C4-2B (cell line): Measurements from ENCODE around the gene SEMA3D.

Experiments used
- H3K27ac ChIP-seq: fragments of 450-650 bp; 2 replicates; pipeline ENCODE4 v1.5.1; 2017
- ZFX ChIP-seq: fragments of 450-650 bp; IDR thresholded peaks from 2 replicates; pipeline ENCODE4 v1.6.1; 2017
- TF ChIP-seq, protein P1 (sequence below): fragments of 450-650 bp; conservative IDR thresholded peaks from 2 replicates; pipeline ENCODE4 v1.5.1; 2017; ENCODE audit warnings: mild to moderate bottlenecking

SEMA3D gene

DNA sequence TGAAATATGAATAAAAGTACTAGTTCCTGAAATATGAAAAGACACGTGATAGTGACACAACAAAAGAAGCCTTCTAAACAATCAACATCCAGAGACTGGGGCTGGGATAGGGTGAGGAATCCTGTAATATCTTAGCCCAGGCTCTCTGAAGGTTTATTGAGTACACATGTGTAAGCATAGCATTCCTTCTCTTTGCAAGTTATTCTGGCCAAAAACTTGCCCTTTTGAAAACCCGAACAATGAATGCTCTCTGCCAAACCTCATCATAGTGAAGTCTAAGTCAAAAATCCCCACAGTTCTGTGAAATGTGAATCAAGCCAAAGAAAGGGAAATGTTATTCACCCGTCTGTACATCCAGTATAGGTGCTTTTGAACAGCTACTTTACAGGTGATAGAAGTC lies 11.6 kb downstream of the SEMA3D start:
- H3K27ac ChIP-seq = no peak overlapping the region
- TF ChIP-seq ZFX = no peak
- TF ChIP-seq, protein P1, sequence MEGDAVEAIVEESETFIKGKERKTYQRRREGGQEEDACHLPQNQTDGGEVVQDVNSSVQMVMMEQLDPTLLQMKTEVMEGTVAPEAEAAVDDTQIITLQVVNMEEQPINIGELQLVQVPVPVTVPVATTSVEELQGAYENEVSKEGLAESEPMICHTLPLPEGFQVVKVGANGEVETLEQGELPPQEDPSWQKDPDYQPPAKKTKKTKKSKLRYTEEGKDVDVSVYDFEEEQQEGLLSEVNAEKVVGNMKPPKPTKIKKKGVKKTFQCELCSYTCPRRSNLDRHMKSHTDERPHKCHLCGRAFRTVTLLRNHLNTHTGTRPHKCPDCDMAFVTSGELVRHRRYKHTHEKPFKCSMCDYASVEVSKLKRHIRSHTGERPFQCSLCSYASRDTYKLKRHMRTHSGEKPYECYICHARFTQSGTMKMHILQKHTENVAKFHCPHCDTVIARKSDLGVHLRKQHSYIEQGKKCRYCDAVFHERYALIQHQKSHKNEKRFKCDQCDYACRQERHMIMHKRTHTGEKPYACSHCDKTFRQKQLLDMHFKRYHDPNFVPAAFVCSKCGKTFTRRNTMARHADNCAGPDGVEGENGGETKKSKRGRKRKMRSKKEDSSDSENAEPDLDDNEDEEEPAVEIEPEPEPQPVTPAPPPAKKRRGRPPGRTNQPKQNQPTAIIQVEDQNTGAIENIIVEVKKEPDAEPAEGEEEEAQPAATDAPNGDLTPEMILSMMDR = no peak

DNA sequence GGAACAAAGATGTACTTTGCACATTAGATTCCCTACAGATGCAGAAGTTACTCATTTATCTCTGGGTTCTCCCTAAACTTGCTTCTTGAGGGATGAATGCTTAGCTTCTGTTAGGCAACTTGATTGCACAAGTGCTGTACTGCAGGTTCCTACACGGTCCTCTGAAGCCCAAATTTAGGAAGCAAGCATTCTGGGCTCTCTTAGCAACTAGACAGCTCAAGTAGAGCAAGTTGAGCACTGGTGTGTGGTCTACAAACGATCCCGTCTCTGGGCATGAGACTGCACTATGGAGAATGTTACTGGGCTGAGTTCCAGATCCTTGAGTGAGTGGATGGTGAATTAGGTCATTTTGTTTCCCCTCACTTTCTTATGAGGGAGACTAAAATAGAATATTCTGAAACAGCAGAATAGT lies 14.3 kb downstream of the SEMA3D start:
- TF ChIP-seq, protein P1 = no peak
- TF ChIP-seq ZFX = no peak

GRCh38 chr7:85167636-85168035 lies 19.2 kb downstream of the SEMA3D start:
- no peak overlapping the region for H3K27ac ChIP-seq
- no peak for TF ChIP-seq ZFX
- TF ChIP-seq, protein P1 = no peak

More for the DNA sequence above, 14.3 kb downstream of the SEMA3D start:
- H3K27ac ChIP-seq = no peak overlapping the region

DNA sequence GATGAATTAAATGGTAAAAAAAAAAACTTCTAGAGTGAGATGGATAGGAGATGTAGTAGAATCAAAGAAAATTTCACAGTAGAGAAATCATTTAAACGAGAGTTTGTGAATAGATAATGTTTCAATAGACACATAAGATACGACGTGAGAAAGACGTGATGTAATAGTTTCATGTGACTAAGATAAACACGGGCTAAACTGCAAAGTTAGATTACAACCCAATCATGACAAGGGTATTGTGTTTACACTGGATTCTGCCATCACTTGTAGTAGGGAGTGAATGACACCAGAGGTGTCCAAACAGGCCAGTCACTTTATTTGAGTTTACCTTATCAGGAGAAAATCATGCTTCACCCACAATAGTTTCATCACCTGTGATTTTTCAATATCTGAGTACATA lies 21.6 kb downstream of the SEMA3D start:
- no peak overlapping the region for H3K27ac ChIP-seq
- no peak for TF ChIP-seq ZFX
- TF ChIP-seq, protein P1 = no peak

- no peak for TF ChIP-seq ZFX
- TF ChIP-seq, protein P1 = no peak
- H3K27ac ChIP-seq = no peak overlapping the region
Measured at GRCh38 chr7:85164376-85164775, 22.5 kb downstream of the SEMA3D start.

DNA sequence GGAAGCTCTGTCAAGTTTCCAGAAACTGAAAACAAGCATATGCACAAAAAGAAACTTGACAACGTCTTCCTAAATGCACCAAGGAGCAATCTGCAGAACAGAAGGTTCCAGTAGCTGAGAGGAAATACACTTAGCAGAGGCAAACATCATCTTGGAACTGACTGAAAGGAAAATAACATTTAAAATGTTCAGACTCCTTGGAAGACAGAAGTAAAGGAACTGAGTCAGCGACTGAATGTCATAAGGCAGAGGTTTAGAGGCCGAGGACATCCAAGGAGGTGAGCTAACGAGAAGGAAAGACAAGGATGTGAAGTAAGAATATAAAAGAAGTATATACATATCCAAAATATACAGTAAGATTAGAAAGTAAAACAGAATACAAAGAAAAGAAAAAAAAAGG lies 24.1 kb downstream of the SEMA3D start:
- TF ChIP-seq ZFX = no peak
- TF ChIP-seq, protein P1 = no peak

DNA sequence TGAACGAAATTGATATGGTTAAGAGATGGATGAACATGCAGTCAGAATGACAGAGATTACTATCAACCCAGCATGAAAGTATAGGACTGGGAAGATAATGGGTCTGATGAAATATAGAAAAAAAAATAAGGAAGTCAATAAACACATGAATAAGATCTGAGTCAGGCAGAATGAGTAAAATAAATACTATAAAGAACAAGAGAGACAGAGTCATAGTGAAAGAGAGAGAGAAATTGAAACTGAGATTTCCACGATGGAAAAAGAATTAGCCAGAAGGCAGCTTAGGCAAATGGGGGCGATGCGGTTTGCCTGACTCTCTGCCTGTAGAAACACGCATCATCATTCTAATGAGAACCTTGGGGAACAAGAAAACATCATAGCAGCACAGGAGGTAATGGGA lies 26.6 kb downstream of the SEMA3D start:
- H3K27ac ChIP-seq = no peak overlapping the region
- TF ChIP-seq, protein P1 = no peak
- no peak for TF ChIP-seq ZFX

More for the DNA sequence above, 24.1 kb downstream of the SEMA3D start:
- H3K27ac ChIP-seq = no peak overlapping the region
